ENCODE results near the gene SIM2.

Gene SIM2

DNA sequence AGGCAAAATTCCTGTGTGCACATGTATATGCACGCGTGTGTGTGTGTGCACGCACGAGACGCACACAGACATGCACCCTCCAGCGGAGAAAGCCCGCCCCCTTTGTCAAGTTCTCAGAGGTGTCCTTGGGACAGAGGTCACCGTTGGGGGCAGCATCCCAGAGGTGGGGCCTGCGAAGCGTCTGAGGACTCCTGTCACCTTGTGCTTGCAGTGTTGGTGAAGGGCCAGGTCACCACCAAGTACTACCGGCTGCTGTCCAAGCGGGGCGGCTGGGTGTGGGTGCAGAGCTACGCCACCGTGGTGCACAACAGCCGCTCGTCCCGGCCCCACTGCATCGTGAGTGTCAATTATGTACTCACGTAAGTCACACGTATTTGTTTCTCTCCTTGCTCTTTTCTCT lies 42.6 kb downstream of the SIM2 start:
- ChIA-PET CTCF (no interaction called here), POLR2A (no interaction called here)
- TF ChIP-seq ELF4 (IDR thresholded peaks at IDR 0.05) = no peak
- no peak for TF ChIP-seq CTBP1 (IDR thresholded peaks at IDR 0.05; ENCODE audit: borderline replicate concordance)
- TF ChIP-seq LEF1 (IDR thresholded peaks at IDR 0.05; ENCODE audit: borderline replicate concordance) = no peak
- TF ChIP-seq ARNT (IDR thresholded peaks at IDR 0.05) = no peak
- TF ChIP-seq SP1 (IDR thresholded peaks at IDR 0.05) = no peak
- TF ChIP-seq BHLHE40 (IDR thresholded peaks at IDR 0.05; ENCODE audit: borderline replicate concordance) = no peak
- no peak for TF ChIP-seq FOXM1 (IDR thresholded peaks at IDR 0.05; ENCODE audit: borderline replicate concordance)
- TF ChIP-seq L3MBTL2 (conservative IDR thresholded peaks at IDR 0.05) = no peak
- TF ChIP-seq NFRKB (IDR thresholded peaks at IDR 0.05) = no peak
- TF ChIP-seq SUZ12 (IDR thresholded peaks at IDR 0.05) = no peak
- DNase-seq (ENCODE audit: extremely low spot score) = no peak

DNA sequence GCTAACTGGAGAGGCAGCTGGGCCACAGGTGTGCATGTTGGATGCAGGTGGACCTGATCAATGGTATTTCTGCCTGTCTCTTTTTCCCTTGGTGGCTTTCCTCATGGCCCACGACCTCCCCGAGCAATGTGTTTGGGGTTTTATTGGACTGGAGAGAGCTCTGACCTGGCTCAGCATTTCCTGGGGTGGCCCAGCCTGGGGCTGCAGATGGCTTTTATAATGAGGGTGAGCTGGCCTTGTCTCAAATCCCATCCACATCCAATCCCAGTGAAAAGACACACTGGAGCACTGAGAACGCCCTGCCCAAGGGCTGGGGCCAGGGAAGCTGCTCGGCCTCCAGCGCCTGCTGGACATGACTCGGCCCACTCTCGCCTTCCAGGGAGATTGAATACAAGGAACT lies 44.1 kb downstream of the SIM2 start:
- POLR2A ChIA-PET = interaction anchor here (0.6 kb wide), 1 partner anchor 14 kb away, joined by 3 read pairs; no protein-coding TSS in a partner anchor
- TF ChIP-seq ELF4 (IDR thresholded peaks at IDR 0.05) (no peak), SP1 (IDR thresholded peaks at IDR 0.05) (no peak), CTBP1 (IDR thresholded peaks at IDR 0.05; ENCODE audit: borderline replicate concordance) (no peak), ZNF384 (IDR thresholded peaks at IDR 0.05) (no peak), FOXM1 (IDR thresholded peaks at IDR 0.05; ENCODE audit: borderline replicate concordance) (no peak), BHLHE40 (IDR thresholded peaks at IDR 0.05; ENCODE audit: borderline replicate concordance) (no peak), TARDBP (IDR thresholded peaks at IDR 0.05) (no peak), NFRKB (IDR thresholded peaks at IDR 0.05) (no peak), SUZ12 (IDR thresholded peaks at IDR 0.05) (no peak), L3MBTL2 (conservative IDR thresholded peaks at IDR 0.05) (no peak), HDGF (IDR thresholded peaks at IDR 0.05; ENCODE audit: borderline replicate concordance) (no peak), FOXA1 (IDR thresholded peaks at IDR 0.05) (no peak)
- TF ChIP-seq, protein P1, sequence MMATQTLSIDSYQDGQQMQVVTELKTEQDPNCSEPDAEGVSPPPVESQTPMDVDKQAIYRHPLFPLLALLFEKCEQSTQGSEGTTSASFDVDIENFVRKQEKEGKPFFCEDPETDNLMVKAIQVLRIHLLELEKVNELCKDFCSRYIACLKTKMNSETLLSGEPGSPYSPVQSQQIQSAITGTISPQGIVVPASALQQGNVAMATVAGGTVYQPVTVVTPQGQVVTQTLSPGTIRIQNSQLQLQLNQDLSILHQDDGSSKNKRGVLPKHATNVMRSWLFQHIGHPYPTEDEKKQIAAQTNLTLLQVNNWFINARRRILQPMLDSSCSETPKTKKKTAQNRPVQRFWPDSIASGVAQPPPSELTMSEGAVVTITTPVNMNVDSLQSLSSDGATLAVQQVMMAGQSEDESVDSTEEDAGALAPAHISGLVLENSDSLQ (IDR thresholded peaks at IDR 0.05) = no peak
- CTCF ChIA-PET = no interaction called here
- DNase-seq (ENCODE audit: extremely low spot score) = no peak

DNA sequence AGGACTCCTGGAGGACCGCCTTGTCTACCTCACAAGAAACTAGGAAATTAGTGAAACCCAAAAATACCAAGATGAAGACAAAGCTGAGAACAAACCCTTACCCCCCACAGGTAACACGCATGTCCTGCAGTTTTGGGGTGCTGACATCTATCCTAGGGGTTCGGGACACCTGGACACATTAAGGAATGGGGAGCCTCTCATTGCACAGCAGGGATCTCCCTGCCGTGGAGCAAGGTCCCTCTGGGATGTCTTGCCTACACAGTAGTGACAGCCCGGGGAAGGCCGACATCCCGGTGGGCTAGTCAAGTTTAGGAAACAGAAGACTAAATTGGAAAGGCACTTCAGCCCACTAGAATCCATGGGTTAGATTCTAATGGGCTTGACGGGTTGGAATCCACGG lies 44.5 kb downstream of the SIM2 start:
- TF ChIP-seq HDGF (IDR thresholded peaks at IDR 0.05; ENCODE audit: borderline replicate concordance) (no peak), SP1 (IDR thresholded peaks at IDR 0.05) (no peak), L3MBTL2 (conservative IDR thresholded peaks at IDR 0.05) (no peak), FOXK2 (IDR thresholded peaks at IDR 0.05) (no peak), ARNT (IDR thresholded peaks at IDR 0.05) (no peak), FOXM1 (IDR thresholded peaks at IDR 0.05; ENCODE audit: borderline replicate concordance) (no peak), ZNF384 (IDR thresholded peaks at IDR 0.05) (no peak), SUZ12 (IDR thresholded peaks at IDR 0.05) (no peak), NFRKB (IDR thresholded peaks at IDR 0.05) (no peak), CTBP1 (IDR thresholded peaks at IDR 0.05; ENCODE audit: borderline replicate concordance) (no peak), TARDBP (IDR thresholded peaks at IDR 0.05) (no peak), LEF1 (IDR thresholded peaks at IDR 0.05; ENCODE audit: borderline replicate concordance) (no peak), BHLHE40 (IDR thresholded peaks at IDR 0.05; ENCODE audit: borderline replicate concordance) (no peak), FOXA1 (IDR thresholded peaks at IDR 0.05) (no peak), ELF4 (IDR thresholded peaks at IDR 0.05) (no peak)
- TF ChIP-seq, protein P1 (IDR thresholded peaks at IDR 0.05) = no peak
- ChIA-PET CTCF (no interaction called here), POLR2A (no interaction called here)
- no peak for DNase-seq (ENCODE audit: extremely low spot score)

DNA sequence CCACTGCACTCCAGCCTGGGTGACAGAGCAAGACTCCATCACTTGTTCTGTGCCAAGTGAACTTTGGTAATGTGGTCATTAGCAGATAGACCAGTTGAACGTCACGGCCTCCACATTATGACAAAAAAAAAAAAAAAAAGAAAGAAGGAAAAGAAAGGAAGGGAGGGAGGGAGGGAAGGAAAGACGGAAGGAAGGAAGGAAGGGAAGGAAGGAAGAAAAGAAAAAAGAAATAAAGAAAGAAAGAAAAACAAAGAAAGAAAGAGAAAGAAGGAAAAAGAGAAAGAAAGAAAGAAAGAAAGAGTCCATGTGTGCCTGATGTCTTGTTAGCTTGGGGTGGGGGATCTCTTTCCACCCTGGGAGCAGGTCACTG lies 45.3 kb downstream of the SIM2 start:
- CTCF ChIA-PET = interaction anchor here (1.0 kb wide), 1 partner anchor 14 kb away, joined by 3 read pairs; no protein-coding TSS in a partner anchor
- DNase-seq (ENCODE audit: extremely low spot score) = no peak
- no peak for TF ChIP-seq TARDBP (IDR thresholded peaks at IDR 0.05)
- no peak for TF ChIP-seq HDGF (IDR thresholded peaks at IDR 0.05; ENCODE audit: borderline replicate concordance)
- no peak for TF ChIP-seq FOXK2 (IDR thresholded peaks at IDR 0.05)
- no peak for TF ChIP-seq L3MBTL2 (conservative IDR thresholded peaks at IDR 0.05)
- TF ChIP-seq FOXM1 (IDR thresholded peaks at IDR 0.05; ENCODE audit: borderline replicate concordance) = no peak
- TF ChIP-seq FOXA1 (IDR thresholded peaks at IDR 0.05) = no peak
- TF ChIP-seq NFRKB (IDR thresholded peaks at IDR 0.05) = no peak
- no peak for TF ChIP-seq BHLHE40 (IDR thresholded peaks at IDR 0.05; ENCODE audit: borderline replicate concordance)
- no peak for TF ChIP-seq CTBP1 (IDR thresholded peaks at IDR 0.05; ENCODE audit: borderline replicate concordance)
- no peak for TF ChIP-seq ZNF384 (IDR thresholded peaks at IDR 0.05)
- no peak for TF ChIP-seq ARNT (IDR thresholded peaks at IDR 0.05)
- no peak for TF ChIP-seq SP1 (IDR thresholded peaks at IDR 0.05)
- POLR2A ChIA-PET = no interaction called here

DNA sequence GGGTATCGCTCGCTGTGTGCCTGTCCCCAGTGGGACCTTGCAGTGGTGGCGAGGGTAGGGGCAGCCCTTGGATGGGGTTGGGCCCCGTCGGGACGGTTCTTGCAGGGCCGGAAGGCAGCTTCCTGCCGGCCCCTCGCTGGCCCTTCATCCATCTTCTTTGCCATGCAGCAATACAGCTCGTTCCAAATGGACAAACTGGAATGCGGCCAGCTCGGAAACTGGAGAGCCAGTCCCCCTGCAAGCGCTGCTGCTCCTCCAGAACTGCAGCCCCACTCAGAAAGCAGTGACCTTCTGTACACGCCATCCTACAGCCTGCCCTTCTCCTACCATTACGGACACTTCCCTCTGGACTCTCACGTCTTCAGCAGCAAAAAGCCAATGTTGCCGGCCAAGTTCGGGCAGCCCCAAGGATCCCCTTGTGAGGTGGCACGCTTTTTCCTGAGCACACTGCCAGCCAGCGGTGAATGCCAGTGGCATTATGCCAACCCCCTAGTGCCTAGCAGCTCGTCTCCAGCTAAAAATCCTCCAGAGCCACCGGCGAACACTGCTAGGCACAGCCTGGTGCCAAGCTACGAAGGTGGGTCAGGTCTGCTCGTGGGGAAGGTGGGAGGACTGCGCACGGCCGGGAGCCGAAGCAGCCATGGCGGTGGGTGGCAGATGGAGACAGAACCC lies 45.8 kb downstream of the SIM2 start:
- no peak for DNase-seq (ENCODE audit: extremely low spot score)
- CTCF ChIA-PET = interaction anchor here (1.0 kb wide), 1 partner anchor 14 kb away, joined by 3 read pairs; no protein-coding TSS in a partner anchor

DNA sequence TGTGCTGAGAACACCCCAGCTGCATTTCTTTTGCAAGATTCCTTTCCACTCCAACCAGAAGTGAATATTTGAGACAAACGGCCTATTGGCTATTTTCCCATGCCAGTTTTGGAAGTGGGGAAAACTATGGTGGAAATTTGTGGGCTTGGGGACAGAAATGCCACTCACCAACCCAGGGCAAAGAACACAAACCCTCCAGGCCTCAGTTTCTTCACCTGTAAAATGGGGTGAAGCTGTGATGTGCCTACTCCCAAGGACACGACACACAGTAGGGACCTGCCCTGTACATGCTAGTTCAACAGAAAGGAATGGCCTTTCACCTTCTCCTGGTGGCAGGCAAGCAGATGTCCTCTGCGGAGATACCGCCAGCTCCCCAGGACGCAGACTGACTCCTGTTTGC lies 46.5 kb downstream of the SIM2 start:
- no peak for DNase-seq (ENCODE audit: extremely low spot score)
- POLR2A ChIA-PET = no interaction called here
- no peak for TF ChIP-seq FOXA1 (IDR thresholded peaks at IDR 0.05)
- no peak for TF ChIP-seq LEF1 (IDR thresholded peaks at IDR 0.05; ENCODE audit: borderline replicate concordance)
- TF ChIP-seq ELF4 (IDR thresholded peaks at IDR 0.05) = no peak
- no peak for TF ChIP-seq ARNT (IDR thresholded peaks at IDR 0.05)
- TF ChIP-seq FOXK2 (IDR thresholded peaks at IDR 0.05) = no peak
- no peak for TF ChIP-seq BHLHE40 (IDR thresholded peaks at IDR 0.05; ENCODE audit: borderline replicate concordance)
- TF ChIP-seq NFRKB (IDR thresholded peaks at IDR 0.05) = no peak
- TF ChIP-seq, protein P1 (IDR thresholded peaks at IDR 0.05) = no peak
- no peak for TF ChIP-seq HDGF (IDR thresholded peaks at IDR 0.05; ENCODE audit: borderline replicate concordance)
- TF ChIP-seq FOXM1 (IDR thresholded peaks at IDR 0.05; ENCODE audit: borderline replicate concordance) = no peak
- no peak for TF ChIP-seq SP1 (IDR thresholded peaks at IDR 0.05)
- no peak for TF ChIP-seq TARDBP (IDR thresholded peaks at IDR 0.05)
- no peak for TF ChIP-seq ZNF384 (IDR thresholded peaks at IDR 0.05)
- no peak for TF ChIP-seq SUZ12 (IDR thresholded peaks at IDR 0.05)
- no peak for TF ChIP-seq L3MBTL2 (conservative IDR thresholded peaks at IDR 0.05)
- TF ChIP-seq CTBP1 (IDR thresholded peaks at IDR 0.05; ENCODE audit: borderline replicate concordance) = no peak
- CTCF ChIA-PET = no interaction called here

More for the DNA sequence above, 45.8 kb downstream of the SIM2 start:
- TF ChIP-seq NFRKB (IDR thresholded peaks at IDR 0.05) = no peak
- TF ChIP-seq LEF1 (IDR thresholded peaks at IDR 0.05; ENCODE audit: borderline replicate concordance) = no peak
- no peak for TF ChIP-seq FOXM1 (IDR thresholded peaks at IDR 0.05; ENCODE audit: borderline replicate concordance)
- no peak for TF ChIP-seq BHLHE40 (IDR thresholded peaks at IDR 0.05; ENCODE audit: borderline replicate concordance)
- no peak for TF ChIP-seq ARNT (IDR thresholded peaks at IDR 0.05)
- TF ChIP-seq FOXA1 (IDR thresholded peaks at IDR 0.05) = no peak
- POLR2A ChIA-PET = no interaction called here

Data from HEK293T (cell line).